GM12878 (cell line): ENCODE data around the gene NR1D2. TPM values are rescaled to one million over a fixed set of nuclear protein-coding genes. Genes with fewer than 3 reads are reported as not detected.

Experiments used
- ATAC-seq: fragments of 200-7000 bp; cut with Tn5 transposase; 3 replicates; pipeline ENCODE4 v1.9.1; 2020; ENCODE audit warnings: mild to moderate bottlenecking, moderate library complexity
- BruUV-seq: library from RNA; stranded (reverse); fragments of 400-500 nt; replicated peaks from 2 replicates; lab custom pipeline; 2021; lab: Mats Ljungman, UMichigan
- CTCF ChIA-PET: fragments of 300-600 bp; sonication (Branson Sonifier 250); formaldehyde crosslinking; extraction: SDS; loops from one replicate; lab custom pipeline; 2021; ENCODE audit warnings: inconsistent platforms; lab: Yijun Ruan, JAX
- POLR2A ChIA-PET: fragments of 350-600 bp; formaldehyde crosslinking; extraction: SDS; loops from one replicate; lab custom pipeline; 2021; ENCODE audit warnings: inconsistent platforms; lab: Charles Lee
- RAD21 ChIA-PET: fragments of 300-600 bp; sonication (Branson Sonifier 250); formaldehyde crosslinking; loops from one replicate; lab custom pipeline; 2023; ENCODE audit warnings: antibody characterized with exemption; ENCODE audit not compliant: unreplicated experiment; lab: Charles Lee
- SMC1A ChIA-PET: fragments of 300-600 bp; sonication (Branson Sonifier 250); formaldehyde crosslinking; loops from one replicate; lab custom pipeline; 2023; ENCODE audit not compliant: unreplicated experiment, uncharacterized antibody; lab: Charles Lee
- DNase-seq: peaks from one replicate; pipeline ENCODE4 v3.0.0-alpha.2; 2011; ENCODE audit warnings: low read depth, low spot score
- FAIRE-seq: peaks from 3 replicates; lab custom pipeline; 2011; peaks lifted over from hg19 to GRCh38; lab: Jason Lieb, UNC
- H2AFZ ChIP-seq: 2 replicates; pipeline ENCODE4 v1.6.0; 2011; ENCODE audit warnings: low read depth, low read length, control low read depth; ENCODE audit not compliant: control insufficient read depth
- H3K27ac ChIP-seq: 2 replicates; pipeline ENCODE4 v1.5.1; 2011; ENCODE audit warnings: control low read depth; ENCODE audit not compliant: control insufficient read depth, insufficient read depth
- H3K27me3 ChIP-seq, 2 experiments: replicated peaks in 1 of 2; 2 replicates each; pipeline versions ENCODE4 v1.6.0 to v1.6.1; 2011; ENCODE audit warnings: low read length in 1 of 2; ENCODE audit not compliant: control insufficient read depth in 2 of 2, insufficient read depth in 2 of 2
- H3K36me3 ChIP-seq, 2 experiments: 2 replicates each; pipeline ENCODE4 v1.5.1; 2011; ENCODE audit warnings: low read length in 1 of 2; ENCODE audit not compliant: control insufficient read depth in 2 of 2, insufficient read depth in 2 of 2
- H3K4me1 ChIP-seq: 2 replicates; pipeline ENCODE4 v1.6.1; 2011; ENCODE audit warnings: mild to moderate bottlenecking, low read length, moderate library complexity, mixed read lengths; ENCODE audit not compliant: control insufficient read depth, insufficient read depth
- H3K4me2 ChIP-seq: 2 replicates; pipeline ENCODE4 v1.6.0; 2011; ENCODE audit warnings: control low read depth; ENCODE audit not compliant: control insufficient read depth, insufficient read depth
- H3K4me3 ChIP-seq: fragments of 200-600 bp; sonication (generic); 2 replicates; pipeline ENCODE4 v1.5.1; 2016
- H3K79me2 ChIP-seq: 2 replicates; pipeline ENCODE4 v1.6.0; 2011; ENCODE audit warnings: low read length; ENCODE audit not compliant: control insufficient read depth, insufficient read depth
- H3K9ac ChIP-seq: 2 replicates; pipeline ENCODE4 v1.8.0; 2011; ENCODE audit warnings: low read length, control low read depth, mixed read lengths; ENCODE audit not compliant: control insufficient read depth, insufficient read depth
- H3K9me3 ChIP-seq: replicated peaks from 3 replicates; pipeline ENCODE4 v1.5.1; 2011; ENCODE audit warnings: mild to moderate bottlenecking, low read length; ENCODE audit not compliant: control insufficient read depth, insufficient read depth
- H4K20me1 ChIP-seq: 2 replicates; pipeline ENCODE4 v1.6.0; 2011; ENCODE audit not compliant: control insufficient read depth, insufficient read depth
- CHD1 ChIP-seq: IDR thresholded peaks from 2 replicates; pipeline ENCODE4 v1.6.1; 2012; ENCODE audit warnings: low read depth, low read length, improper control_type of control experiment
- KDM1A ChIP-seq: fragments of 200-600 bp; sonication (generic); IDR thresholded peaks from 2 replicates; pipeline ENCODE4 v1.6.1; 2016; ENCODE audit warnings: borderline replicate concordance
- MTA3 ChIP-seq: IDR thresholded peaks from 2 replicates; pipeline ENCODE4 v1.6.1; 2012; ENCODE audit warnings: low read length, inconsistent platforms, borderline replicate concordance
- NFYB ChIP-seq: IDR thresholded peaks from 2 replicates; pipeline ENCODE4 v1.6.1; 2011; ENCODE audit warnings: low read depth, mild to moderate bottlenecking, low read length, improper control_type of control experiment, moderate library complexity; ENCODE audit not compliant: insufficient read depth
- PBX3 ChIP-seq: IDR thresholded peaks from 2 replicates; pipeline ENCODE4 v1.6.1; 2011; ENCODE audit warnings: mild to moderate bottlenecking, low read depth, low read length, moderate library complexity; ENCODE audit not compliant: insufficient replicate concordance
- STAT1 ChIP-seq: fragments of 450-650 bp; conservative IDR thresholded peaks from 2 replicates; pipeline ENCODE4 v1.6.1; 2014; ENCODE audit warnings: antibody characterized with exemption, mild to moderate bottlenecking
- YBX1 ChIP-seq: fragments of 450-650 bp; IDR thresholded peaks from 2 replicates; pipeline ENCODE4 v1.6.1; 2016; ENCODE audit warnings: antibody characterized with exemption
- ZNF217 ChIP-seq: fragments of 450-650 bp; IDR thresholded peaks from 2 replicates; pipeline ENCODE4 v1.6.1; 2017; ENCODE audit warnings: antibody characterized with exemption, mild to moderate bottlenecking
- WGBS: methylation state at CpG from one replicate; pipeline ENCODE4 v1.1.6; 2016; ENCODE audit warnings: low lambda C conversion rate; ENCODE audit not compliant: insufficient replicate concordance, insufficient coverage; ENCODE audit errors: missing lambda C conversion rate; 5-methylcytosine and 5-hydroxymethylcytosine counted together
- in situ Hi-C: fragments of 300-500 bp; cut with MboI; formaldehyde crosslinking; loops from 9 replicates; pipeline ENCODE4 v1.14.3; 2018; ENCODE audit warnings: mixed read lengths
- intact Hi-C: fragments of 100-400 bp; cut with micrococcal nuclease; formaldehyde crosslinking; loops from one replicate; pipeline ENCODE4 v1.14.2; 2022; ENCODE audit not compliant: unreplicated experiment
- polyA plus RNA-seq, 11 experiments: library from polyadenylated mRNA; depleted of rRNA in 4 of 11; unstranded in 6 of 11; stranded (reverse) in 5 of 11; fragments of >200 nt; fragmentation: Nextera tagmentation in 4 of 11; fragmentation: Illumina TruSeq in 1 of 11; extraction: Ambion mirVana in 4 of 11; extraction: Trizol in 1 of 11; gene quantifications; 1 replicate in 1 of 11; 2 replicates in 10 of 11; pipeline versions ENCODE4 v1.2.1 to v1.2.3, GENCODE V29; 2011 to 2016; ENCODE audit warnings: inconsistent platforms in 2 of 11, missing spikeins in 2 of 11, low read depth in 1 of 11
- total RNA-seq, 4 experiments: library from RNA; depleted of rRNA in 3 of 4; stranded (reverse); fragments of >200 nt in 3 of 4; fragmentation: Illumina TruSeq in 1 of 4; extraction: Trizol in 1 of 4; gene quantifications; 2 replicates each; pipeline versions ENCODE4 v1.2.1 to v1.2.3, GENCODE V29; 2013 to 2021

Gene NR1D2
- total and polyA plus RNA-seq, 10 of the 15 experiments (the other 5 are each of a cell fraction or from before 2014, with no cell fraction given) = 0.67 to 5.3 (median 2.6) TPM

GRCh38 chr3:23961913-23962312, 16.8 kb downstream of the NR1D2 start:
- ATAC-seq (no peak), DNase-seq (no peak), FAIRE-seq (no peak)
- H3K4me3 ChIP-seq = no peak overlapping the region
- no peaks in the 10 kb centered on the region for H3K27me3 ChIP-seq
- H3K36me3 ChIP-seq = peaks cover 0 to 9% of the 10 kb centered on the region in 2 experiments; a peak in 1 of 4 replicates
- H4K20me1 ChIP-seq = no peaks in the 10 kb centered on the region
- intact Hi-C loops = no loop called here
- BruUV-seq = no TSS peak
- H3K27ac ChIP-seq = no peak overlapping the region
- H3K4me2 ChIP-seq = no peak overlapping the region
- no peak overlapping the region for H2AFZ ChIP-seq
- no peaks in the 10 kb centered on the region for H3K4me1 ChIP-seq
- H3K9me3 ChIP-seq = no peaks in the 10 kb centered on the region
- ChIA-PET SMC1A (interaction anchor here (1.2 to 2.9 kb wide), 2 partner anchors 11 to 36 kb away, joined by 4 to 14 read pairs; no protein-coding TSS in a partner anchor), RAD21 (interaction anchor here (0.8 kb wide), 1 partner anchor 27 kb away, joined by 3 read pairs; no protein-coding TSS in a partner anchor), CTCF (interaction anchor here (1.1 kb wide), 1 partner anchor 11 kb away, joined by 4 read pairs; no protein-coding TSS in a partner anchor), POLR2A (interaction anchor here (0.6 to 0.7 kb wide), 2 partner anchors 44 to 1023 kb away, joined by 3 to 4 read pairs; no protein-coding TSS in a partner anchor)
- no peak overlapping the region for H3K9ac ChIP-seq
- TF ChIP-seq PBX3 (no peak), YBX1 (no peak), NFYB (no peak), ZNF217 (no peak), STAT1 (no peak), MTA3 (no peak), CHD1 (no peak), KDM1A (no peak)
- no peaks in the 10 kb centered on the region for H3K79me2 ChIP-seq
- in situ Hi-C loops = no loop called here
- 88% methylated on average over 5 of the region's 5 CpGs for WGBS
